ENCODE data around the gene IKZF2.

Gene IKZF2

DNA sequence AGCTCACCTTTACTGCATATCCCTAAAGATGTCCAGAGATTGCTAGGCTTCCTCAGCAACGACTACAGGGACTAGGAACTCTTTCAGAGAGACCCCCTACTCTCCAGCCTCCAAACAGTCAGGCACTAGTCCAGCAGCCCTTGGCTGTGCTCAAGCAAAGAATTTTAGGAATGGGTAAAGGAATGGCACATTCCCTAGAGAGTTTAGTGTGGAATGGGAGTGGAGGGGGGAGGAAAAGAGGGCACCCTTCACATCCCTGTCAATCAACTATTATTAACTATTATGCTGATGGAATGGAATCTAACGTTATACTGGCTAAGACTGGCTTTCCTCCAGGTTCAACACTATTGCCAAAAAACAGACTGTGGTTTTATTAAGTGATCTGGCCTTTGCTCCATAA lies 64.8 kb downstream of the IKZF2 start:
- no peak for DNase-seq (ENCODE audit: extremely low read depth, low read depth)

DNA sequence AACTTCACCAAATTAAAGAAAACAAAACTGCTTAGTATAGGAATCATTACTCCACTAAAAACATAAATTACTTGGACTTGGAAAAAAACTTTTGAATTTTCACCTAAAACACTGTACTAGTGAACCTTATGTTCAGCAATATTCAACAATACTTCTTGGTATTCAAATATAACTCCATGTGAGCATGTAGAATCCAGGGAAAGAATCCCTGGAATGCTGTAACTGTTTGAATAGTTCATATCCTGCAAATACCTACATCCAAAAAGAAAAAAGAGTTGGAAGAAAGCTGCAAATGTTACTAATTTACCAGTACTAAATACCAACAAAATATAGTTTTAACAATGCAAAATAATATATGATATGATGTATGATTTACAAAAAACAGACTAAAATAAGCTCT lies 65.4 kb downstream of the IKZF2 start:
- no peak for DNase-seq (ENCODE audit: extremely low read depth, low read depth)
- TF ChIP-seq, protein P1, sequence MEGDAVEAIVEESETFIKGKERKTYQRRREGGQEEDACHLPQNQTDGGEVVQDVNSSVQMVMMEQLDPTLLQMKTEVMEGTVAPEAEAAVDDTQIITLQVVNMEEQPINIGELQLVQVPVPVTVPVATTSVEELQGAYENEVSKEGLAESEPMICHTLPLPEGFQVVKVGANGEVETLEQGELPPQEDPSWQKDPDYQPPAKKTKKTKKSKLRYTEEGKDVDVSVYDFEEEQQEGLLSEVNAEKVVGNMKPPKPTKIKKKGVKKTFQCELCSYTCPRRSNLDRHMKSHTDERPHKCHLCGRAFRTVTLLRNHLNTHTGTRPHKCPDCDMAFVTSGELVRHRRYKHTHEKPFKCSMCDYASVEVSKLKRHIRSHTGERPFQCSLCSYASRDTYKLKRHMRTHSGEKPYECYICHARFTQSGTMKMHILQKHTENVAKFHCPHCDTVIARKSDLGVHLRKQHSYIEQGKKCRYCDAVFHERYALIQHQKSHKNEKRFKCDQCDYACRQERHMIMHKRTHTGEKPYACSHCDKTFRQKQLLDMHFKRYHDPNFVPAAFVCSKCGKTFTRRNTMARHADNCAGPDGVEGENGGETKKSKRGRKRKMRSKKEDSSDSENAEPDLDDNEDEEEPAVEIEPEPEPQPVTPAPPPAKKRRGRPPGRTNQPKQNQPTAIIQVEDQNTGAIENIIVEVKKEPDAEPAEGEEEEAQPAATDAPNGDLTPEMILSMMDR (IDR thresholded peaks at IDR 0.05; ENCODE audit: low read depth, low read length), result no peak

More for the DNA sequence above, 64.8 kb downstream of the IKZF2 start:
- TF ChIP-seq, protein P1 (IDR thresholded peaks at IDR 0.05; ENCODE audit: low read depth, low read length), result no peak

DNA sequence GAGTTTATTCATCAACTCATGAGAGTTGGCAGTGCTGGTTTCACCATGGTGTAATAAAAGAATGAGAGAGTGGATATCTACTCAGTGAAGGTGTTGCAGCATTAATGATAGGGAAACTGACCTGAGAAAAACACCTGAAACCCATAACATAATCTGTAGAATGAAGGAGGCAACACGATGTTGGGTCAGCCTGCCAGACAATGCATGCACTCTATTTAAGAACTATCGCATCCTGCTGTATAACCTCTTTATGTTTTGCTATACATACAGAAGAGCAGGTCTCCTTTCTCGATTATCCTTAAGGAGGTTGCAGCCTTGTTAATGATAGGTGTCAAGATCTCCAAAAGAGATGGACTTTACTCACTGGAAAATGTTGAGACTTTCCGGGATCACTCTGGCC lies 65.9 kb downstream of the IKZF2 start:
- TF ChIP-seq, protein P1 (IDR thresholded peaks at IDR 0.05; ENCODE audit: low read depth, low read length), result no peak
- no peak for DNase-seq (ENCODE audit: extremely low read depth, low read depth)

DNA sequence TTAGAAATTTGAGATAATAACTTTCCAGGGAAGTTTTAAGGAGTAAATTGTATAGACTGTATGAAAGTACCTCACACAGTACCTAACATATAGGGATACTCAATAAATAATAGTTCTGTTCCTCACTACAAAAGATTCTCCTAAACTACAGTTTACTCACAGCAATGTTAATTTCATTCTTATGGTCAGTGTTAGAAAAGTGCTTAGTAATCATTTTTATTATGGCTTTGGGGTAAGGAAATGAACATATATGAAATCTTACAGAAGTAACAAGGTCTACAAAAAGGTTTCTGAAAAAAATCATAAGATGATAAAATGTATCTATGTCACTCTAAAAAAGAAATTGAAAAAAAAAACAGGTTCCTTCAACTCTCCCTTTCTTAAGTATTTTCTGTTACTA lies 67.2 kb downstream of the IKZF2 start:
- DNase-seq (ENCODE audit: extremely low read depth, low read depth), result no peak
- TF ChIP-seq, protein P1 (IDR thresholded peaks at IDR 0.05; ENCODE audit: low read depth, low read length), result no peak

- no peak for DNase-seq (ENCODE audit: extremely low read depth, low read depth)
- TF ChIP-seq, protein P1 (IDR thresholded peaks at IDR 0.05; ENCODE audit: low read depth, low read length), result no peak
Measured at GRCh38 chr2:213080969-213081617, 70.3 kb downstream of the IKZF2 start.

- TF ChIP-seq, protein P1 (IDR thresholded peaks at IDR 0.05; ENCODE audit: low read depth, low read length), result no peak
- no peak for DNase-seq (ENCODE audit: extremely low read depth, low read depth)
Measured at GRCh38 chr2:213079756-213080155, 71.7 kb downstream of the IKZF2 start.

- DNase-seq (ENCODE audit: extremely low read depth, low read depth), result no peak
- TF ChIP-seq, protein P1 (IDR thresholded peaks at IDR 0.05; ENCODE audit: low read depth, low read length), result no peak
Measured at GRCh38 chr2:213078686-213079085, 72.7 kb downstream of the IKZF2 start.
